H7 (cell line): Measurements from ENCODE around the gene CFAP45. TPM values are rescaled to one million over a fixed set of nuclear protein-coding genes. Genes with fewer than 3 reads are reported as not detected.

Experiments used
- DNase-seq: peaks from one replicate; pipeline ENCODE4 v3.0.0; 2012
- H3K27me3 ChIP-seq: 2 replicates; pipeline ENCODE4 v1.6.0; 2011; ENCODE audit warnings: mild to moderate bottlenecking, low read length; ENCODE audit not compliant: control insufficient read depth, insufficient read depth
- H3K36me3 ChIP-seq: replicated peaks from 2 replicates; pipeline ENCODE4 v1.5.1; 2011; ENCODE audit warnings: low read length; ENCODE audit not compliant: control insufficient read depth, insufficient read depth
- H3K4me3 ChIP-seq: 2 replicates; pipeline ENCODE4 v1.5.1; 2011; ENCODE audit warnings: low read depth, mild to moderate bottlenecking, control low read depth, low read length, moderate library complexity; ENCODE audit not compliant: insufficient read depth
- total RNA-seq: library from RNA; depleted of rRNA; stranded (reverse); fragments of >200 nt; shearing (Covaris generic); gene quantifications from 2 replicates; pipeline ENCODE4 v1.2.3, GENCODE V29; 2014

The CFAP45 gene
- total RNA-seq, 1 experiment from 2014 or later = 0.17 TPM

DNA sequence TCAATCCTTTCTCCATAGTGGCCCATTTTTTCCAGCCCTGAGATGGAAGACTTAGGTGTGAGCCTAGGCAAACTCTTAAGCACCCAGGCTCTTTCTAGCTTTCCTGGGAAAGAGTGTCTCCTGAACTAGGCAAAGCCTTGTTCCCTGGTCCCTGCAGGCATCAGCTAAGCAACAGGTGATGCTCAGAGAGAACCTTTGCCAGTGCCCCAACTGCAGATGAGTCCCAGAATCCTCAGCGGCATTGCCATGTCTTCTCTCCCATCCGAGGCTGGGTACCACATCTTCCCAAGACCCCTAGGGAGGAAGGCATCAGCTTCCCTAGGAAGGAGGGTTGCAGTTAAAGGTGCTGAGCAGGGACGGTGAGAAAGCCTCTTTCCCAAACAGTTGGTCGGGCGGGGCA is 29.3 kb downstream of the CFAP45 start:
- H3K36me3 ChIP-seq = no peaks in the 10 kb centered on the region
- no peak overlapping the region for H3K4me3 ChIP-seq
- no peaks in the 10 kb centered on the region; the same call in 1 of the 2 replicates for H3K27me3 ChIP-seq
- no peak for DNase-seq

GRCh38 chr1:159869607-159870006 is 30.4 kb downstream of the CFAP45 start:
- Histone ChIP-seq H3K27me3 (no peaks in the 10 kb centered on the region; the same call in 1 of the 2 replicates), H3K36me3 (no peaks in the 10 kb centered on the region), H3K4me3 (no peak overlapping the region)
- DNase-seq = no peak

GRCh38 chr1:159869173-159869572 is 30.8 kb downstream of the CFAP45 start:
- H3K27me3 ChIP-seq = no peaks in the 10 kb centered on the region; the same call in 1 of the 2 replicates
- DNase-seq = no peak
- no peaks in the 10 kb centered on the region for H3K36me3 ChIP-seq
- H3K4me3 ChIP-seq = no peak overlapping the region

GRCh38 chr1:159868766-159869165 is 31.2 kb downstream of the CFAP45 start:
- H3K36me3 ChIP-seq = no peaks in the 10 kb centered on the region
- no peak for DNase-seq
- no peaks in the 10 kb centered on the region; the same call in 1 of the 2 replicates for H3K27me3 ChIP-seq
- H3K4me3 ChIP-seq = no peak overlapping the region

GRCh38 chr1:159867664-159868026 is 32.3 kb downstream of the CFAP45 start:
- no peaks in the 10 kb centered on the region for H3K36me3 ChIP-seq
- DNase-seq = peak; percentile 79
- H3K27me3 ChIP-seq = no peaks in the 10 kb centered on the region; the same call in 1 of the 2 replicates

DNA sequence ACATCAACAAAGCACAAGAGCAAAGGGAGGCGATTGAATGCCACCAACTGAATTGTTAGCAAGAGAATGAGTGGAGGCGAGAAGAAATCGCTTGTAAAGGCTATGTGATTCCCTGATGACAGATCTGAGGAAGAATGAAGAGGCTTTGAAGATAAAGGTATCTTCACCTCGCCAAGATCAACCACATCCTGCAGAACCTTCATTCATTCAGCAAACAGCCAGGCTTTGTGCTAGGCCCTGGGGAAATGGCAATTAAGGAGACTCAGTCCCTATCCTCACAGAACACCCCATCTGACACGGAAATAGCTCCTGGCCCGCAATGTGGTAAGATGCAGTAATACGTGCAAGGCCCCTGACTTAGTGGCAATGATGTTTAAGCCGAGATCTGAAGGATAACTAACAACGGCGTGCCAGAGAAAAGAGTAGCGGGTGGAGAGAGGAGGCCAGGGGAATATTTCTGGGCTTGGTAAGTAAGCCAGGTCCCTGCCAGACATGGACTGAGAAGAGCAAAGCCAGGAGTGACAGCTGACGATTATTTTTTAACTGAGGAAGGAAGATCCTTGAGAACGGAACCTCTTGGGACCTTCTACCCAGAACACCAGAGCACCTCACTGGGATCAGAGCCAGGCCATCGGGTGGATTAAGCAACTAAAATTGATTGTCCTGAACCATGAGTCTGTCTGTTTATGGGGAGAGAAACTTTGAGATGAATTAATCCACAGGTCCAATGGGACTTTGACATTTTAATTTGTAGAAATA is 32.9 kb downstream of the CFAP45 start:
- no peak overlapping the region for H3K4me3 ChIP-seq
- H3K36me3 ChIP-seq = no peaks in the 10 kb centered on the region
- no peaks in the 10 kb centered on the region; the same call in 1 of the 2 replicates for H3K27me3 ChIP-seq
- no peak for DNase-seq

More at GRCh38 chr1:159867664-159868026, 32.3 kb downstream of the CFAP45 start:
- H3K4me3 ChIP-seq = no peak overlapping the region

DNA sequence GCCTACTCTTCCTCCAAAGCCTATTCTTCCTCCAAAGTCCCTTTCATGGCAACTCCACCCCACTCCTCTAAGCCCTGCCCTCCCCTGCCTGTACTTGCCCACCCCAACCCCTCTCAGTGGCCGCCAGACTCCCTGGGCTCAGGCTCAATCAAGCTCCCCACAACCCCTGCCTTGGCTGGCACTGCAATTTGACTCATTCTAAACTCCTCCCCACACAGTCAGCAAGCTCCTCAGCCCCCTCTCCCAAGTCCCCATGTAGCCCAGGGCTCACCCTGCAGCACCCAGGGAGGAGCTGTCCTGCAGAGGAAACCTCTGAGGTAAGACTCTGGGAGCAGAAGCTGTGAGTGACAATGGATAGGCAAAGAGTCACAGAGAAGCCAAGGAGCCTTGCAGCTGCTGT is 33.9 kb downstream of the CFAP45 start:
- no peak for DNase-seq
- H3K4me3 ChIP-seq = no peak overlapping the region

DNA sequence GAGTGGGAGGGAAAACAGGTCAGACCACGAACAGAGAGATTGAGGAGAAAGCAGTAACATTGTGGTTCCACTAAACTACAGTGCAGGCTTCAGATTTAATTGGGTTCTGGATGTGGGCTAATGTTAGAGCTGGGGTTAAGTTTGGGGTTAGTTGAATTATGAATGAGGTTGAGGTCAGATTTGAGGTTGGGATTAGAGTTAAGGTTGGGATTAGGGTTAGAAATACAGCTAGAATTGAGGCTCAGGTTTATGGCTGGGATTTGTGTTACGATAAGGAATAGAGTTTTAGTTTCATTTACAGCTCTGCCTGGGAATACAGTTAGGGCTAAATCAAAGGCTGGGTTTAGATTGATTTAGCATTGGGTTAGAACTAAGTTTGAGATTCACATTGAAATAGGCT is 35.7 kb downstream of the CFAP45 start:
- peaks cover 3% of the 10 kb centered on the region; the same call in 1 of the 2 replicates for H3K27me3 ChIP-seq
- no peak for DNase-seq
- H3K36me3 ChIP-seq = no peaks in the 10 kb centered on the region
- H3K4me3 ChIP-seq = no peak overlapping the region

More for the DNA sequence above, 33.9 kb downstream of the CFAP45 start:
- H3K27me3 ChIP-seq = no peaks in the 10 kb centered on the region; the same call in 1 of the 2 replicates
- H3K36me3 ChIP-seq = no peaks in the 10 kb centered on the region

GRCh38 chr1:159862557-159862956 is 37.4 kb downstream of the CFAP45 start, which contains the start of gene VSIG8:
Gene VSIG8, minus strand, starts transcription at chr1:159862657. Its CDS starts 136 bp downstream, at chr1:159862521.
- no peaks in the 10 kb centered on the region for H3K36me3 ChIP-seq
- peaks cover 3% of the 10 kb centered on the region; the same call in 1 of the 2 replicates for H3K27me3 ChIP-seq
- no peak for DNase-seq
- no peak within 1 kb of the TSS for H3K4me3 ChIP-seq

DNA sequence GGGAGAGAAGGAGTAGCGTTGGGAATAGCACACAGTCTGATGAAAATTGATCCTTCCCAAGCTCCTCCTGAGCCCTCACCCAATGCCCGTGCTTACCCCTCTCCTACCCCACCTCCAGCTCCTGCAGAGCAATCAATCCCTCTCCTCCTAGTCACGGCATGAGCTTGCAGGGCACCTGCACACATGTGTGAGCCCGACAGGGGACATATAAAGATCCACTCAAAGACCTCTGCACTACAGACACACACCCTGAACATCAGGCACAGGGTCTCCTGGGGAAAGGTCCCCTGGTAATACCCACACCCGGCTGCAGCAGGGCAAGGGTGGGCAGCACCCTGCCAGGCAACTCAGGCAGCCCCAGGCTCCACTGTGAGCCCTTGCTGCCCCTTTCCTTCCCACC is 37.9 kb downstream of the CFAP45 start:
- no peaks in the 10 kb centered on the region for H3K36me3 ChIP-seq

DNA sequence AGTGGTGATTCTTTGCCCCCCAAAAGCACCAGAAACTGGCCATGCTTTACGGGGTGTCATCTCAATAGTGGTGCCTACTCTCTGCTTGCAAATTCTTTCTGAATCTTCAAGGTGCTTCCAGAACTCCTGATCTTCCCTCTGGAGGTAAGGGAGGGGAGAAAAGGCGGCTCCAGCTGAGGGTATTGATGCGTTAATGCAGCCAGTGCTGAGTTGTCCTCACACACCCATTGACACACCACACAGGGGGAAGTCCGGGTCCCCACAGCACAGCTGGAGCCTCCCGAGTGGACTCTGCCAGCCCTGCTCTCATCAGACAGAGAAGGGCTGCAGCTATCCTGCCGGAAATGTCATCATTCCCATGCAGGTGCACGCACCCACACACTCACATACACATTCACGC is 38.7 kb downstream of the CFAP45 start:
- Histone ChIP-seq H3K4me3 (no peak overlapping the region), H3K27me3 (peaks cover 3% of the 10 kb centered on the region), H3K36me3 (no peaks in the 10 kb centered on the region)
- no peak for DNase-seq

More for the DNA sequence above, 37.9 kb downstream of the CFAP45 start:
- DNase-seq = no peak
- H3K4me3 ChIP-seq = no peak overlapping the region
- H3K27me3 ChIP-seq = peaks cover 3% of the 10 kb centered on the region; the same call in 1 of the 2 replicates

GRCh38 chr1:159860456-159860855 is 39.5 kb downstream of the CFAP45 start:
- no peak for DNase-seq
- Histone ChIP-seq H3K4me3 (no peak overlapping the region), H3K36me3 (no peaks in the 10 kb centered on the region), H3K27me3 (peaks cover 8% of the 10 kb centered on the region)

DNA sequence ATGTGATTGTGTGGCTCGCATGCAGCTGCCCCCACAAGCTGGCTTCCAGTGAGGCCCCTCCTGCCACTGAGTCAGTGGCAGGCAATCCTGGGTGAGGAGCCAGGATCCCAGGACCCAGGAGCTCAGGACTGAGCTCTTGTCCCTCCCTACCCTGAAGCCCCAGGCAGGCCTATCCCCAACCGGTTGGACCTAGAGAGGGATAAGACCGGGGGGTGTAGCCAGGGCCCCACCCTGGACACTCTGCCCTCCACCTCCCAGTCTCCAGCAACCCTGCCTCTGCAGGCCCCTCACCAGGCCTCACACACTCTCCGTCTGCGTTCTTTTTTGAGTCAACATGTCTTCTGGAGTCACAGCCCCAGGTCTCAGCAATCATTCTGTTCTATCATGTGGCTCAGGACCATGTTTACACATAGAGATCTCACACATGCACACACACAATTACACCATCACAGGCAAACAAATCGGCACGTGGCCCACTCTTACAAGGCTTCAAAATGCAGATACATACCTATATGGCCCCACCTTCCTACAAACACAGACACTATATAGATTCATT is 40.1 kb downstream of the CFAP45 start:
- no peak overlapping the region for H3K4me3 ChIP-seq
- H3K36me3 ChIP-seq = no peaks in the 10 kb centered on the region
- DNase-seq = no peak
- peaks cover 14% of the 10 kb centered on the region for H3K27me3 ChIP-seq

DNA sequence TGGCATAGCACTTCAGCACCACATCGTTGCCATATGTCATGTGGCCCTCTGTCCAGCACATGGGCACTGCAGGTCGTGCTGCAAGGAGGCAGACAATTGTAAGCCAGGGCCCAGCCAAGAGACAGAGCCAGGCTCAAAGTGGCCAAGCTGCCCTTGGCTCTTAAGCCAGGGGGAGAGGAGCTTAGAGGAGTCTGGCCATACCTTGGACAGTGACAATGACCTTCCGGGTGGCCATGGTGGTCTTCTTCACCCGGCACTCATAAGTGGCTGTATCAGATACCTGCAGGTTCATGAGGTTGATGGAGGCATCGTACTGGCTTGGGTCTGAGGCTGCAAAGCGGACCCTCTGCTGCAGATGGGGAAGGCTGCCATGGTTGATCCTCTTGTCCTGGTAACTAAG is 42.1 kb downstream of the CFAP45 start:
- no peak for DNase-seq
- H3K27me3 ChIP-seq = peaks cover 26% of the 10 kb centered on the region
- H3K36me3 ChIP-seq = no peaks in the 10 kb centered on the region
- H3K4me3 ChIP-seq = no peak overlapping the region

DNA sequence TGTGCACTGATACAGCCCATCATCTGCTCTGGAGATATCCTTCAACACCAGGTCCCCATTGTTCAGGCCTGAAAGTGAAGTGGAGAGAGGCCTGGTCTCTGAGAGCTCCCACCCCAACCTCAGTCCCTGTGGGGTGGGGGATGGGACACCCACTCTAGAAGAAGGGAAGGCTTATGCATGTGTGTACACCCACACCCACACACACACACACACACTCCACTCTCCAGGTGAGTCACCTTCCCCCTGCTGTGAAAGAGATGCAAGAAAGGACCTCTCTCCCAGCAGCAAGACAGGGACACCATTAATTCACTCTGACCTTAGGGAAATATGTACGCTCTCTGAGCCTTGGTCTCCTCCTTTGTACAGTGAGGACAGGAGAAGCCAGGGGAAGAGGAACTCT is 43.4 kb downstream of the CFAP45 start:
- DNase-seq = no peak
- Histone ChIP-seq H3K36me3 (no peaks in the 10 kb centered on the region), H3K27me3 (peaks cover 26% of the 10 kb centered on the region), H3K4me3 (no peak overlapping the region)
